Skeletal muscle tissue (tissue), 4 donors: ENCODE results near the gene PPP1R15A. TPM values are rescaled to one million over a fixed set of nuclear protein-coding genes. Genes with fewer than 3 reads are reported as not detected.
"Not testable (repeated sequence)": the region's sequence is repeated elsewhere in the genome, so short reads cannot be mapped to it uniquely, and the experiment has no call there.

ENCODE experiments used
- H3K27ac ChIP-seq: one replicate; pipeline ENCODE4 v1.7.0; 2013; ENCODE audit warnings: mild to moderate bottlenecking, low read depth, low read length, inconsistent platforms
- H3K27me3 ChIP-seq, 3 donors: one replicate each; pipeline ENCODE4 v1.7.0; 2013; ENCODE audit warnings: low read length in 3 of 3; ENCODE audit not compliant: control insufficient read depth in 3 of 3, insufficient read depth in 3 of 3
- H3K36me3 ChIP-seq, 3 donors: one replicate each; pipeline ENCODE4 v1.7.0; 2013; ENCODE audit warnings: low read length in 3 of 3; ENCODE audit not compliant: control insufficient read depth in 3 of 3, insufficient read depth in 3 of 3
- H3K4me1 ChIP-seq, 3 donors: one replicate each; pipeline ENCODE4 v1.7.0; 2013; ENCODE audit warnings: low read length in 3 of 3, mild to moderate bottlenecking in 3 of 3; ENCODE audit not compliant: control insufficient read depth in 3 of 3, insufficient read depth in 3 of 3
- H3K4me3 ChIP-seq, 3 donors: one replicate each; pipeline ENCODE4 v1.7.0; 2013; ENCODE audit warnings: low read length in 3 of 3
- H3K9ac ChIP-seq, 3 donors: one replicate each; pipeline ENCODE4 v1.7.0; 2013; ENCODE audit warnings: low read length in 3 of 3, mild to moderate bottlenecking in 3 of 3, moderate library complexity in 2 of 3, low read depth in 1 of 3
- H3K9me3 ChIP-seq, 3 donors: one replicate each; pipeline ENCODE4 v1.7.0; 2013; ENCODE audit warnings: low read length in 3 of 3; ENCODE audit not compliant: control insufficient read depth in 3 of 3
- total RNA-seq: library from RNA; depleted of rRNA; stranded (reverse); fragments of >200 nt; gene quantifications from one replicate; pipeline ENCODE4 v1.2.3, GENCODE V29; 2014
- donor health status: Osteomylitis.

Gene PPP1R15A
- total RNA-seq, 1 donor from 2014 or later: 26.1 TPM

GRCh38 chr19:48907671-48908070, 35.5 kb downstream of the PPP1R15A start:
- Histone ChIP-seq H3K9ac (peak overlapping the region in 1 of 3 donors; percentile 35), H3K27ac (peak overlapping the region; percentile 63), H3K27me3 (no peaks in the 10 kb centered on the region), H3K4me1 (peaks cover 8 to 20% (median 18%) of the 10 kb centered on the region in 3 donors), H3K36me3 (peaks cover 35 to 50% (median 48%) of the 10 kb centered on the region in 3 donors), H3K9me3 (no peaks in the 10 kb centered on the region), H3K4me3 (no peak overlapping the region)

GRCh38 chr19:48909424-48910077, 37.3 kb downstream of the PPP1R15A start:
- peaks cover 50 to 60% (median 58%) of the 10 kb centered on the region in 3 donors for H3K36me3 ChIP-seq
- not testable (repeated sequence) for H3K27me3 ChIP-seq, H3K9me3 ChIP-seq, H3K9ac ChIP-seq, H3K4me3 ChIP-seq
- peak overlapping the region; percentile 63 for H3K27ac ChIP-seq
- H3K4me1 ChIP-seq: peaks cover 8 to 19% (median 18%) of the 10 kb centered on the region in 3 donors

- Histone ChIP-seq H3K27ac (no peak overlapping the region), H3K27me3 (no peaks in the 10 kb centered on the region), H3K9ac (no peak overlapping the region), H3K4me1 (peaks cover 8 to 15% (median 13%) of the 10 kb centered on the region in 3 donors), H3K4me3 (no peak overlapping the region), H3K9me3 (no peaks in the 10 kb centered on the region), H3K36me3 (peaks cover 48 to 56% (median 54%) of the 10 kb centered on the region in 3 donors)
Measured at GRCh38 chr19:48910803-48911202, 38.6 kb downstream of the PPP1R15A start.

- Histone ChIP-seq H3K9ac (no peak overlapping the region), H3K4me1 (peaks cover 3 to 10% (median 9%) of the 10 kb centered on the region in 3 donors), H3K27me3 (no peaks in the 10 kb centered on the region), H3K36me3 (peaks cover 56 to 60% (median 57%) of the 10 kb centered on the region in 3 donors), H3K27ac (no peak overlapping the region), H3K9me3 (no peaks in the 10 kb centered on the region), H3K4me3 (no peak overlapping the region)
Measured at GRCh38 chr19:48913114-48913889, 41.1 kb downstream of the PPP1R15A start.

GRCh38 chr19:48914181-48914580, 42.0 kb downstream of the PPP1R15A start:
- Histone ChIP-seq H3K36me3 (peaks cover 55 to 65% (median 65%) of the 10 kb centered on the region in 3 donors), H3K4me3 (no peak overlapping the region), H3K27ac (no peak overlapping the region), H3K9ac (no peak overlapping the region), H3K27me3 (no peaks in the 10 kb centered on the region), H3K4me1 (peaks cover 2 to 4% (median 3%) of the 10 kb centered on the region in 3 donors), H3K9me3 (no peaks in the 10 kb centered on the region)

- H3K27ac ChIP-seq: no peak overlapping the region
- peaks cover 58 to 65% (median 59%) of the 10 kb centered on the region in 3 donors for H3K36me3 ChIP-seq
- no peaks in the 10 kb centered on the region for H3K27me3 ChIP-seq
- H3K9me3 ChIP-seq: no peaks in the 10 kb centered on the region
- no peak overlapping the region for H3K9ac ChIP-seq
- H3K4me1 ChIP-seq: no peaks in the 10 kb centered on the region
- H3K4me3 ChIP-seq: no peak overlapping the region
Measured at GRCh38 chr19:48915757-48916156, 43.5 kb downstream of the PPP1R15A start.

- Histone ChIP-seq H3K27me3 (no peaks in the 10 kb centered on the region), H3K4me3 (no peak overlapping the region), H3K4me1 (no peaks in the 10 kb centered on the region), H3K27ac (no peak overlapping the region), H3K9ac (no peak overlapping the region), H3K9me3 (no peaks in the 10 kb centered on the region), H3K36me3 (peaks cover 56 to 65% (median 60%) of the 10 kb centered on the region in 3 donors)
Measured at GRCh38 chr19:48918071-48918470, 45.9 kb downstream of the PPP1R15A start.

GRCh38 chr19:48918801-48919247, 46.6 kb downstream of the PPP1R15A start:
- Histone ChIP-seq H3K4me3 (no peak overlapping the region), H3K4me1 (no peaks in the 10 kb centered on the region), H3K27ac (no peak overlapping the region), H3K9ac (no peak overlapping the region), H3K27me3 (no peaks in the 10 kb centered on the region), H3K36me3 (peaks cover 50 to 59% (median 55%) of the 10 kb centered on the region in 3 donors), H3K9me3 (no peaks in the 10 kb centered on the region)

- H3K4me3 ChIP-seq, H3K9ac ChIP-seq, H3K9me3 ChIP-seq, H3K4me1 ChIP-seq, H3K27ac ChIP-seq, H3K27me3 ChIP-seq: not testable (repeated sequence)
- H3K36me3 ChIP-seq: peaks cover 48 to 55% (median 52%) of the 10 kb centered on the region in 3 donors
Measured at GRCh38 chr19:48919271-48919670, 47.0 kb downstream of the PPP1R15A start.

- H3K27ac ChIP-seq: no peak overlapping the region
- no peaks in the 10 kb centered on the region for H3K27me3 ChIP-seq
- no peaks in the 10 kb centered on the region for H3K9me3 ChIP-seq
- no peaks in the 10 kb centered on the region for H3K4me1 ChIP-seq
- H3K9ac ChIP-seq: no peak overlapping the region
- H3K36me3 ChIP-seq: peaks cover 38 to 43% (median 42%) of the 10 kb centered on the region in 3 donors
- H3K4me3 ChIP-seq: no peak overlapping the region
Measured at GRCh38 chr19:48920949-48921348, 48.7 kb downstream of the PPP1R15A start.
